ENCODE results near the gene NAIF1.
"Not testable (repeated sequence)": the region's sequence is repeated elsewhere in the genome, so short reads cannot be mapped to it uniquely, and the experiment has no call there.

Gene NAIF1

GRCh38 chr9:128059365-128059983 is 7.6 kb downstream of the NAIF1 start:
- DNase-seq (ENCODE audit: low read depth in 2 of 2) = no peak

GRCh38 chr9:128057724-128058409 is 9.3 kb downstream of the NAIF1 start:
- no peak for DNase-seq (ENCODE audit: low read depth in 2 of 2)

- DNase-seq (ENCODE audit: low read depth in 2 of 2) = no peak
Measured at GRCh38 chr9:128056887-128057723, 10.0 kb downstream of the NAIF1 start.

DNA sequence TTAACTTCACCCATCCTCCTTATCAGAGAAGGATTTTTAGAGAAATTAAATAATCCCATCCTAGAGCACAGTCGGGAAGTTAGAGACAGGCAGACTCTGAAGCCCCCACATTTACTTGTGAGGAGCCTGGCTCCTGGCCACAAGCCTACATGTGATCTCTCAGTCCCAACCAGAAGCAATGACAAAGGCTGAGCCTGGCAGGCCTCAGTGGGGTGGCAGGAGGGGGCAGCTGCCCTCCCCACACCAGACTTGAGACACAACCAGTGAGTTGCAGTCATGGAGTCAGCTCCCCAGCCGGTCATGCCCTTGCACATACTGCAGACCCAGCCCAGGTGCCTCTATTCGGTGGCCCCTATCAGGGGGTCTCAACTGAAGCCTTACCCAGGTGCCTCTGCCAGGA is 11.0 kb downstream of the NAIF1 start:
- no peak for DNase-seq (ENCODE audit: low read depth in 2 of 2)

- DNase-seq (ENCODE audit: low read depth in 2 of 2) = no peak
Measured at GRCh38 chr9:128055344-128056040, 11.6 kb downstream of the NAIF1 start.

GRCh38 chr9:128054087-128054486 is 13.0 kb downstream of the NAIF1 start:
- DNase-seq (ENCODE audit: low read depth in 2 of 2) = no peak

- no peak for DNase-seq (ENCODE audit: low read depth in 2 of 2)
Measured at GRCh38 chr9:128053560-128053959, 13.6 kb downstream of the NAIF1 start.

DNA sequence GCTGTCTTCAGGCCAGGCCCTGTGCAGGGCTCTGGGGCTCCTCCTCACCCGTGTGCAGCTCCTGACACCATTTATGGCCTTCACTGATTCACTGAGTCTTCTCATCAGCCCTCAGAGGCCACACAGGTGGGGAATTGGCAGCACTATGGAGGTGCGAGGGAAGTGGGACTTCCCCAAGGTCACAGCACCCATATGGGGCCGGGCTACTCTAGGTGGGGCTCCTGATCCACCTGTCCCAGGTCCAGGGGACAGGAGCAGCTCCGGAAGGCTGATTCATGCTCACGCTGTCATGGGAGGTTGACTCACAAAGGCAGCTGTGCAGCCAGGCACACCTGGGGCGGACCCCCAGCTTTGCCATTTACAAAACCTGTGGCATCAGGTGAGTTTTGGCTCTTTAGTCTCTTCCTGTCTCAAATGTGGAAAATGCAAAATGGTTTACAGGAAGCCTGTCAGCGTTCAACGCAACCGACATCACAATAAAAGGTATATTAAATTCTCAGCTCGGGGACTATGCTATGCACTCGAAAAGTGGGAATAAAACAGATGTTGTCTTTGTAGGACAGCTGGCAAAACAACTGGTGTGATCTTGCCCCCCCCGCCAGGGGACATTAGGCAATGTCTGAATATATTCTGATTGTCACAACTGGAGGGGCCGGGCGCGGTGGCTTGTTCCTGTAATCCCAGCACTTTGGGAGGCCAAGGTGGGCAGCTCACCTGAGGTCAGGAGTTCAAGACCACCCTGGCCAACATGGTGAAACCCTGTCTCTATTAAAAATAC is 15.0 kb downstream of the NAIF1 start:
- DNase-seq (ENCODE audit: low read depth in 2 of 2) = no peak

- no peak for DNase-seq (ENCODE audit: low read depth in 2 of 2)
Measured at GRCh38 chr9:128049843-128050242, 17.3 kb downstream of the NAIF1 start.

DNA sequence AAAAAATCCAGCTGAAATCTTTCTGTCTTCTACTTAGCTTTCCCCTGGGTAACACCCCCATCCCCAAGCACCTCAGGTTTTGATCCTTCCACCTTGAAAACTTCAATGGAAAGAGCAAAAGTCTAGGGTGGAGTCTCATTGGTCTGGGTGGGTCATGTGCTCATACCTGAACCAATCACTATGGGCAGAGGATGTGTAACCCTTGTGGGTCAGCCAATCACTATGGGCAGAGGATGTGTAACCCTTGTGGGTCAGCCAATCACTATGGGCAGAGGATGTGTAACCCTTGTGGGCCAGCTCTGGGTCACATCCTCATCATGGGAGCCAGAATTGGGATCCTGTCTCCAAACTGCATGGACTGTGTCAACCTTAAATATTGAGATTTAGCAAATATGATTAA is 18.5 kb downstream of the NAIF1 start:
- no peak for DNase-seq (ENCODE audit: low read depth in 2 of 2)

DNA sequence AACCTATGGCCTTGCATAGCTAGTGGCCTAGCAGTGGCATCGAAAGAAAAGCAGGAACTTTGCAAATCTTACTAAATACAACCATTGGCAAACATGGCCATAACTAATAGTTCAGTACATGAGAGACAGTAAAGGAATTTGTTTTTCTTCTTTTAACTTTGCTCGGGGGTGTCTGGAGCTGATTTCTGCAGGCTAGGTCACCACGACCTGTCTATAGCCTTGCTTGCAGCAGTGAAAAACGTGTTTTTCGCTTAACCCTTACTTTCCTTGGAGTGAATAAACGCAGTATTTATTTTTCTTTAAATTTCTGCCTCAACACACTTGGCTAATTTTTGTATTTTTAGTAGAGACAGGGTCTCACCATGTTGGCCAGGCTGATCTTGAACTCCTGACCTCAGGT is 19.9 kb downstream of the NAIF1 start:
- DNase-seq (ENCODE audit: low read depth in 2 of 2) = no peak

GRCh38 chr9:128045831-128046230 is 21.3 kb downstream of the NAIF1 start:
- no peak for DNase-seq (ENCODE audit: low read depth in 2 of 2)

DNA sequence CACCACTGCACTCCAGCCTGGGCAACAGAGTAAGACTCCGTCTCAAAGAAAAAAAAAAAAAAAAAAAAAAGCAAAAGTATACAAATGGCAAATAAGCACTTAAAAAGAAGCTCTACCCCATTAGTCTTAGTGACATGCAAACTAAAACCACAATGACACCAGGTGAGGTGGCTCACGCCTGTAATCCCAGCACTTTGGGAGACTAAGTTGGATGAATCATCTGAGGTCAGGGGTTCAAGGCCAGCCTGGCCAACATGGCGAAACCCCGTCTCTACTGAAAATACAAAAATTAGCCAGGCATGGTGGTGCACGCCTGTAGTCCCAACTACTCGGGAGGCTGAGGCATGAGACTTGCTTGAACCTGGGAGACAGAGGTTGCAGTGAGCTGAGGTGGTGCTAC is 21.7 kb downstream of the NAIF1 start:
- not testable (repeated sequence) for DNase-seq (ENCODE audit: low read depth in 2 of 2)

DNA sequence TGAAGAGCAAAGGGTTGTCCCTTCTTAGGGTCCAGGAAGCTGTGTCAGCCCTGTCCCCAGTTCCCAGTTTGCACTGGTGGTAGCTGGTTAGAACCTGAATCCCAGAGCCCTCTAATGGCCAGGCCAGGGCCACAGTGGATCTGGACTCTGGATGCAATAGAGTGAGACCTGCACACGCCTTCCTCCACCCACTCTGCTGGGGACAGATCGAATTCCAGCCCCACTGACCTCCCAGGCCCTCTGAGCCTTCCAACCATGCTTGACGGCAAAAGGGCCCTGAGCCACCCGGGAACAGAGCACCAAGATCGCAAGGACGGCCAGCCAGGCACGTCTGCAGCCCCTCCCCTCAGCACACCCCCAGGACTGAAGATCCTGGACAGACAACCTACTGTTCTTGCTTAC is 23.7 kb downstream of the NAIF1 start:
- DNase-seq (ENCODE audit: low read depth in 2 of 2) = no peak

DNA sequence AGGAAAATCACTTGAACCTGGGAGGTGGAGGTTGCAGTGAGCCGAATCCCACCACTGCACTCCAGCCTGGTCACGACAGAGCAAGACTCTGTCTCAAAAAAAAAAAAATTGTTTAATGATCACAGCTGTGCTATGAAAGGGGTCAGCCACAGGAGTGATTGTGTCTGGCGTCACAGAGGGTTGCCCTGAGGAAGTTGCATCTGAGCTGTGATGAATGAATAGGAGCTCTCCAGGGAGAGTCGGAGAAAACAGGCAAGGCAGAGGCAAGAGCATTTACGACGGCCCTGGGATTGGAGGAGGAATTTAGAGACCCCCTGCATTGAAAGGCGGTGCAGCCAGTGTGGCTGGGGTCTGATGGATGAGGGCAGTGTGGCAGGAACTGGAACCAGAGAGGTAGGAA is 25.1 kb downstream of the NAIF1 start:
- DNase-seq (ENCODE audit: low read depth in 2 of 2) = no peak

DNA sequence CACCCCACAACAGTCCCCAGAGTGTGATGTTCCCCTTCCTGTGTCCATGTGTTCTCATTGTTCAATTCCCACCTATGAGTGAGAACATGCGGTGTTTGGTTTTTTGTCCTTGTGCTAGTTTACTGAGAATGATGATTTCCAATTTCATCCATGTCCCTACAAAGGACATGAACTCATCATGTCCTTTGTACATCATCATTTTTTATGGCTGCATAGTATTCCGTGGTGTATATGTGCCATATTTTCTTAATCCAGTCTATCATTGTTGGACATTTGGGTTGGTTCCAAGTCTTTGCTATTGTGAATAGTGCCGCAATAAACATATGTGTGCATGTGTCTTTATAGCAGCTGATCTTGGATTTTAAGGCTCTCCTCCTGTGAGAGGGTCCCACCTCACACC is 26.3 kb downstream of the NAIF1 start:
- not testable (repeated sequence) for DNase-seq (ENCODE audit: low read depth in 2 of 2)

GRCh38 chr9:128036522-128036921 is 30.6 kb downstream of the NAIF1 start:
- DNase-seq (ENCODE audit: low read depth in 2 of 2) = not testable (repeated sequence)

DNA sequence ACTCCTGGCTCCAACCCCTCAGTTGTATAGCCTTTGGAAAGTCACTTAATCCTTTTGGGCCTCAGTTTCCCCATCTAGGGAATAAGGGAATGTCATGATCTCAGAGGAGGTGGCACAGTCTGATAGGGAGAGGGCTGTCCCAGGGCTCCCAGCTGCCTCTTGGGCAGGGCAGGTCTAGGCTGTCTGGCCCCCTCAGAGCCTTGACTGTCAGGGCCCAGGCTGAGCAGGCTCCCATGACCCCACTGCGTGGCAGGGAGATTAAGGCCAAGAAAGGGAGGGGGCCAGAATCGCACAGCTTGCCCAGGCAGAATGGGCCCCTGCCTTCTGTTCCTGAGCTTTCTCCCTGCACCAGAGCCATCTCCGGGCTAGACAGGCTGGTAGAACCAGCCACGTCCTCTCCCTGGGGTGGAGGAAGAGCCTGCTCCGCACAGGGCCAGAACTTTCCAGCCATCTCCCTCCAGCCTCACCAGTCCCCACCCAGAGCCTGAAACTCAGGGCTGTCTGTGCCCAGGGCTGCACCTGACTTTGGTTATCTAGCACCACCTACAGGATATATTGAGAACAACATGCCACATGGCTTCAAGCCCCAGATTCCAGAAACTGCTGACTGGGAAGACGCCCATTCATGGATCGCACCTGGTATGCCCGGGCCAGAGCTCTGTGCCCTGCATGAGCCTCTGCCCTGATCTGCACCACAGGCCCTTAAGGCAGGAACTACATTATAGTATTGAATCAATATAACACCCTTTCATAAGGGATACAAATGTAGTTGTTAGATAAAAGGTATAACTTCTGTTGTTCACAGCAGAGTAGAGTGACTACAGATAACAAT is 32.1 kb downstream of the NAIF1 start:
- peak in 1 of 2 donors; percentile 53 for DNase-seq (ENCODE audit: low read depth in 2 of 2)

DNA sequence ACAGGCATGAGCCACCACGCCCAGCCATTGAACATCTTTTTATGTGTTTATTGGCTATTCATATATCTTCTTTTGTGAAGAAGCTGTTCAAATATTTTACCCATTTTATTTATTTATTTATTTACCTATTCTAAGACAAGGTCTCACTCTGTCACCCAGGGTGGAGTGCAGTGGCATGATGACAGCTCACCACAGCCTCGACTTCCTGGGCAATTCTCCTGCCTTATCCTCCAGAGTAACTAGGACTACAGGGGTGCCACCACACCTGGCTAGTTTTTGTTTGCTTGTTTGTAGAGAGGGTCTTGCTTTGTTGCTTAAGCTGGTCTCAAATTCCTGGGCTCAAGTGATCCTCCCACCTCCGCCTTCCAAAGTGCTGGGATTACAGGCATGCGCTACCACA is 33.5 kb downstream of the NAIF1 start:
- no peak for DNase-seq (ENCODE audit: low read depth in 2 of 2)

- DNase-seq (ENCODE audit: low read depth in 2 of 2) = no peak
Measured at GRCh38 chr9:128027705-128028104, 39.4 kb downstream of the NAIF1 start.

Data from stimulated activated CD4-positive, alpha-beta T cell treated with anti-CD3 and anti-CD28 coated beads, Interleukin-4, amount 100 ng/mL, for 48 hours (primary cell).